GM18498 (cell line): ENCODE measurements around the gene LETM1.

Experiments used
- ATAC-seq: cut with Tn5 transposase; IDR thresholded peaks from one replicate; pipeline ENCODE4 v1.9.1; 2021; ENCODE audit warnings: mild to moderate bottlenecking, moderate library complexity; ENCODE audit not compliant: unreplicated experiment

LETM1 gene

DNA sequence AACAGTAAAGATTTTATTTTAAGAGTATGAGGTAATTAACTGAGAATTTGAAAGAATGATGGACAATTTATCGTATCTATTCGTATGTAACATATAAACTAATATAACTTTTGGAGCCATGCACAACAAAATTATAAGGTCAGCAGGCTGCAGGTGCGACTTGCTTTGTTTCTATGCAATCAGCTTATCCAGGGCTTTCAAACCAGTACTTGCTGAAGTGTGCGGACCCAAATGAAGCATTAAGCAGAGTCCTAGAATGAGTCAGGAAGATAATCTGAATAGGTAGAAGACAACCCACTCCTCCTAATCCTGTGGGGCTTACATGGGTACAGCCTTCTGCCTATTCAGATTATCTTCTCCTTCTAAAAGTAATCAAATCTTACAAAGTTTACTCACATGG lies 17.3 kb upstream of the LETM1 start:
- ATAC-seq = no peak

DNA sequence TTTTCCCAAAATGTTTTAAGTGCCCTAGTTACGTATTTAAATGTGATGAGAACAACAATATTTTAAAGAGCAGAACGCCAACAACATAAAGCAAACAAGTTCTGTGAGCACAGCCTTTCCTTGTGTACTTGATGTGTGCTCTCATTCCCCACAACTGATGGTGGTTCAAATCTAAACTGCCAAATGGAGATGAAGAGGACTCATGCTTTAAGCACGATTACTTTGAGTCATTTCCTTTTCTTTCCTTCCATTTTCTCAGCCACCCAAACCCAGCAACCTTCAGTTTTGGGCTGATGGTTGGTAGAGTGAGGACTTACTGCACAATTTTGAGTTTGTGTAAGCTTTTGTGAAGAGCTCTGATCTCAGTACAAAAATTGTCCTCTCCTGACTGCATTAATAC lies 16.9 kb upstream of the LETM1 start:
- no peak for ATAC-seq

DNA sequence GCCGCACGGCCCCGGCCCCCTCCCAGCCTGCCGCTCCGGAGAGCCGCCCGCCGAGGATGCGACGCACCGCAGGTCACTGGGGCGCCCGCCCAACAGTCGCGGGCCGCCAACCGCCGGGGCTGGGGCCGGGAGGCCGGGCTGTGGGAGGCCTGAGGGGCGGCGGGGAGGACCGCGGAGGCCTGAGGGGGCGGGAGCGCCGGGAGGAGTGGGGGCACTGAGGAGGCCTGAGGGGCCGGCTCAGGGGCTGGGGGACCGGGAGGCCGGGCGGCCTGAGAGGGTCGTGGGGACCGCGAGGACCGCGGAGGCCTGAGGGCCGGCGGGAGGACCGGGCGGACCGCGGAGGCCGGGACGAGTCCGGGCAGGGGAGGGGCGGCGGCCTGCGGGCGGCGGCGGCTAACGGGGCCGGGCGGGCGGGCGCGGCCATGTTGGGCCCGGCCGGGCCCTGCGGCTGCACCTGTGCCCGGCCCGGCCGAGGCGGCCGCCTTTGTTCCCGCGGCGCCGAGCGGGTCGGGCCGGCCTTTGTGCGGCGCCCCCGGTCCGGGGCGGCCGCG lies 15.6 kb upstream of the LETM1 start:
- peak; percentile 10 for ATAC-seq

- peak; percentile 69 for ATAC-seq
These were observed 14.9 kb upstream of the LETM1 start, which contains the start of gene NSD2 for GRCh38 chr4:1870578-1871443. Gene NSD2 (plus strand): TSS chr4:1871393. CDS start chr4:1900655, 29,262 bp downstream.

- peak; percentile 42 for ATAC-seq
These were observed 14.3 kb upstream of the LETM1 start for GRCh38 chr4:1870328-1870577.

DNA sequence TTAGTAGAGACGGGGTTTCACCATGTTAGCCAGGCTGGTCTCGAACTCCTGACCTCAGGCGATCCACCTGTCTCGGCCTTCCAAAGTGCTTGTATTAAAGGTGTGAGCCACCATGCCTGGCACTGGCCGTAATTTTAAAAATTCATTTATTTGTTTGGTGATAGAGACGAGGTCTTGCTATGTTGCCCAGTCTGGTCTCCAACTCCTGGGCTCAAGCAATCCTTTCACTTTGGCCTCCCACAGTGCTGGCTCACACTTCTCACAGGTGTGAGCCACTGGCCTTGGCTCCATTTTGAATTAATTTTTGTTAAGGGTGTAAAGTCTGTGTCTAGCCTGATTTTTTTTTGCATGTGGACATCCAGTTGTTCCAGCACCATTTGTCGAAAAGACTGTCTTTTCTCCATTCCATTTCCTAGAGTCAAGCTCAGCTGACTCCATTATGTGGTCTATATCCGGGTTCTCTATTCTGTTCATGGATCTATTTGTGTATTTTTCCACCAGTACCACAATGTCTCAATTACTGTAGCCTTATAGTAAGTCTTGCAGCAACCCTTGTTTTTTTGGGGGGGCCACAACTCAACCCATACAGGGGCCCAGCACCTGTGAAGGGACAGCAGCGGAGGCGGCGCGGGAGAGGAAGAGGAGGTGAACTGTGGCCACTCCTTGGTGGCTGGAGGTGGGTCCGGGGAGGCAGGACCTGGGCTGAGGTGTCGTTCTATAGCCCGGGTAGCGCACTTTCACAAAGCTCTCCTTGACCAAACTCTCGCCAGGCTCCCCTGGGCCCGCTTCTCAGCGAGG lies 13.8 kb upstream of the LETM1 start:
- peak; percentile 5 for ATAC-seq

DNA sequence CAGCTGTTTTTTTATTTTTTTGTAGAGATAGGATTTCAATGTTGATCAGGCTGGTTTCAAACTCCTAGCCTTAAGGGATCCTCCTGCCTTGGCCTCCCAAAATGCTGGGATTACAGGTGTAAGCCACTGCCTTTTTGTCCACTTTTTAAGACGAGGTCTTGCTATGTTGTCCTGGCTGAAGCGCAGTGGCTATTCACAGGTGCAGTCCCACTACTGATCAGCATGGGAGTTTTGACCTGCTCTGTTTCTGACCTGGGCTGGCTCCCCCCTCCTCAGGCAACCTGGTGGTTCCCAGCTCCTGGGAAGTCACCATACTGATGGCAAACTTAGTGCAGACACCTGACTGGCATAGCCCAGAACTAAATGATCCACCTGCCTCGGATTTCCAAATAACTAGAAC lies 13.0 kb upstream of the LETM1 start:
- ATAC-seq = no peak

GRCh38 chr4:1868293-1868692 lies 12.3 kb upstream of the LETM1 start:
- no peak for ATAC-seq

GRCh38 chr4:1866189-1866661 lies 10.3 kb upstream of the LETM1 start:
- ATAC-seq = no peak

- no peak for ATAC-seq
These were observed 8.4 kb upstream of the LETM1 start for GRCh38 chr4:1864076-1865008.

DNA sequence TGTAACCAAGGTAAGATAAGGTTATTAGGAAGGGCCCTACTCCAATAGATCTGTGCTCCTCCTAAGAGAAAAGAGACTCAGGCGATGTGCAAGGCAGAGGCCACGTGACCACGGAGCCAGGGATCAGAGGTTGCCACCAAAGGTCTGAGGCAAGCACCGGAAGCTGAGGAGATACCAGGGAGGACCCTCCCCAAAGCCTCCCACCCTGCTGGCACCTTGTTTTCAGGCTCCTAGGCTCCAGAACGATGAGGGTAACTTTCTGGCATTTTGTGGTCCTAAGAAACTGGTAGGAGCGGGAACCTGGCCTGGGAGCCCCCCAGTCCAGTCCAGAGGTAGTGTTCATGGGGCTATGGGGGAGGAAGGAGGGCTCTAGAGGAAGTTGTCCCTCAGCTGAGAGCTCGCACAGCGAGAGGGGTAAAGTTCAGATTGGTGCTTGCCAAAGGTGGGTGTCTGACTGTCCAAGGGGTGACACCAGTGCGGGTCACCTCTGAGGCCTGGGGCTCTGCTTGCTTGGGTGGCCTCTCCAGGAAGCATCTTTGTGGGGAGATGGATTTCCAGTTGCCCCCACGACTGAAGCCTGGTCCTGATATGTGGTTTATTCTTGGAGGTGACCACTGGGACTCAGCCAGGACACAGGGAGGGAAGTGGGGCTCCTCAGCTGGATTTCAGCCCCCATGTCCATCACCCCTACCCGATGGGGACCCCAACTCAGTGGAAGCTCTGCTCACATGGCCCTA lies 7.5 kb upstream of the LETM1 start:
- ATAC-seq = no peak

- ATAC-seq = no peak
These were observed 7.0 kb upstream of the LETM1 start for GRCh38 chr4:1862961-1863296.

DNA sequence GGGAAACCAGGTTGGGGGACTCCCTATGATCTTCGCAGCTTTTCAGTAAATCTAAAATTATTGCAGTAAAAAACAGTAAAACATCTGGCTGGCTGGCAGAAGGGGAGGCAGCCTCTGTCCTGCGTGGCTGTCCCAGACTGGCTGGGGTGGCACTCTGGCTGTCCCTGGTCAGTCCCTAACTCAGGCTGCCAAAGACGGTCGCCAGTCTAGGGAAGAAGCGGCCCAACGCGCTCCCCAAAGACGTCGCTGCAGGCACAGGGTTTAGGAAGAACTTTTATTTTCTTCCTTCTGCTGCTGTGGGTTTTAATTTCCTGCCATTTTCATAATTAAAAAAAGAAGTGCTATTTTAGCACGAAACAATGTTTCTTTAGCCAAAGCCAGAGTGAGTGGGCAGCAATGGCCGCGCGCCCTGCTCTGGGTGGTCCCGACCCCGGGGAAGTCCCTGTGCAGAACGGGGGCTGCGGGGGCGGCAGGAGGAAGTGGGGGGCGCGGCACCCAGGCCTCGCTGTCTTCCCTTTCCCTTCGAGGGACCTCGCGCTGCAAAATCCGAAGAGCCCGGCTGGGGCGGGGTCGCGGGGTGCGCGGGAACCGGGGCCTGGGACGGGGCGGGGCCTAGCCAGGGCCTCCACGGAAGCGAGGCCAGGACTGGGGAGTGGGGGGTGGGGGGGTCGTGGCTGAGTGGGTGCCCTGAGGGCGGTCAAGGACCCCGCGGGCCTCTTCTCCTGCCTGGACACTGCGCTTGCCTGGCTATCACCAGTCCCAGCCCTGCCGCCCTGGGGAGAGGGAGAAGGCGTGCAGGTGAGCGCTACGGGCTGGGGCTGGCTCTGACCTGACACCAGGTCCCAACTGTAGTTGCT lies 6.3 kb upstream of the LETM1 start:
- ATAC-seq = no peak

GRCh38 chr4:1859389-1859753 lies 3.4 kb upstream of the LETM1 start:
- no peak for ATAC-seq

DNA sequence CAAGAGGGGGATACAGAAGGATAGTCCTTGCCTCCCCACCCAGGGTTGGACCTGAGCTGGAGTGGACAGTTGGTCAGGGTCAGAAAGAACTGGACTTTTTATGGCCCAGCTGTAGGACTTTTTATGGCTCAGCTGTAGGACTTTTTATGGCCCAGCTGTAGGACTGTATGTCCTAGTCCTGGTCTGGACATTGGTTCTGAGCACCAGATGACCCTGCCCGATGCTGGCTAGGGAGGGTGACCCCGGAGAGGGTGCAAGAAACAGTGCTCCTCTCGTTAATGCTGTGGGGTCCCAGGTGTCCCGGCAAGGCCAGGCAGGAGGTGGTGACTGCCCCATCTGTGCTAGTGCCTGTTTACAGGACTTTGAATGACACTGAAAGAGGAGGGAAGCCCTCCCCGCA lies 2.0 kb upstream of the LETM1 start:
- ATAC-seq = no peak

- no peak for ATAC-seq
These were observed 1.2 kb upstream of the LETM1 start for GRCh38 chr4:1856943-1857699.

- peak; percentile 32 for ATAC-seq
These were observed 454 bp downstream of the LETM1 start for GRCh38 chr4:1855333-1856070.

GRCh38 chr4:1854752-1855151 lies 1.2 kb downstream of the LETM1 start:
- no peak for ATAC-seq
